Activated CD4-positive, alpha-beta T cell treated with anti-CD3 and anti-CD28 coated beads, Interleukin-10, Interleukin-2, amounts not matched to agents 100 ng/mL and 50 ng/mL, durations not matched to agents 16 hours and 8 hours (primary cell): ENCODE measurements around the gene FAM118A.
"Not testable (repeated sequence)": the region's sequence is repeated elsewhere in the genome, so short reads cannot be mapped to it uniquely, and the experiment has no call there.

Source experiments
- DNase-seq: peaks from one replicate; pipeline ENCODE4 v3.0.0-alpha.2; 2020

Gene FAM118A

DNA sequence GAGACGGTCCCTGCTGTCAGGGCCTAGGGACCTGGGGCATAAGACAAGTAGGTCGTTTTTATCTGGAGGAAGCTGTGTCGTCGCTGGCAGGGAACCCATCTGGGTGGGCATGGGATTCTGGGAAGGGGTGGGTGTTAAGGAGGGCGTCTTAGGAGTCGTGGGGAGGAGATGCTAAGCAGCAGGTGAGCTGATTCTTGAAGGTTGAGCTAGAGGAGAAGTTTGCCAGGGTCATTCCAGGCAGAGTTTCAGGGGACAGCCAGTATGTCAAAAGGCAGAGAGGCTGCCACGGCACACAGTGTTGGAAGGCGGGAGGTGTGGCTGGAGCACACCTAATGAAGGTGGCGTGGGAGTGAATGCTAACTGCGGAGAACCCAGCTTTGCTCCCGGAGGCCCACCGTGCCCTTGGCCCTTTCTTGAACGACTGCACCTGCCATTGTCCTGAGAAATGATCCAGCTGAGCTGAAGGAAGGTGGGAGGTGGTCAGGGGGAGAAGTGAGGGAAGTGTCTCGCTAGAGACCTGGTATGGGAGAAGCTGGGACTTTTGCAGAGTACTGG, 1.3 kb downstream of the FAM118A start:
- DNase-seq = no peak

GRCh38 chr22:45312415-45312814, 2.7 kb downstream of the FAM118A start:
- DNase-seq = no peak

DNA sequence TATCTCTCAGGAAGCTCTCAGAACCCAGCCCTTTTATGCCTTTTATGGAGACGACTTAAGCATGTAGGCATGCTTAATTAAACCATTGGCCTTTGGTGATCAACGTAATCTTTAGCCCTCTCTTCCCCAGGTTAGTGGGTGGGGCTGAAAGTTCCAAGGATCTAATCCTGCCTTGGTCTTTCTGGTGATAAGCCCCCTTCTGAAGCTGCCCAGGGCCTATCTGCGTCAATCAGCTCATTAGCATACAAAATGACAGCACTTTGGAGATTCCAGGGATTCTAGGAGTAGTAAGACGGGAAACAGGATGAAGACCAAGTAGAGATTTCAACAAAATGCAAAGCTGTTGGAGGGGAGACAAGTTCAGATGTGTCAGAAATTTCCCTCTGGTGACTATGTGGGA, 3.1 kb downstream of the FAM118A start:
- no peak for DNase-seq

- no peak for DNase-seq
Observed at GRCh38 chr22:45314054-45314721, 4.5 kb downstream of the FAM118A start.

DNA sequence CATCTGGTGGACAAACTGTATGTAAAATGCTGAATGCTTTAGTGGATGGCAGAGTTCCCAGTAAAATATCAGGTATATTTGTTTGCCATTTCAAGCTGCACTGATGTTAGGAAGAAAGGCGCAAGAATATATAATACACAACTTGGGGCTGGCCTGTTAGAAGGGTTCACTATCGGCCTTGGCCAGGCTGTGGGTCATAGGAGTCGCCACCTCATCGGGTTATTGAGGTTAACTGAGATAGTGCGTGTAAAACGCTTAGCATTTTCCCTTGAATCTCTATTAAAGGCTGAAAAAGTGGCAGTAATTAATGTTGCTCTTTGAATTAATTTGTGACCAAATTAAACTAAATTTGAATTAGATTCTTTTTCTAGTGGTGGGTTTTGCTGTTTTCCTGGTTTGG, 5.1 kb downstream of the FAM118A start:
- DNase-seq = no peak

- no peak for DNase-seq
Observed at GRCh38 chr22:45316796-45317526, 7.2 kb downstream of the FAM118A start.

DNA sequence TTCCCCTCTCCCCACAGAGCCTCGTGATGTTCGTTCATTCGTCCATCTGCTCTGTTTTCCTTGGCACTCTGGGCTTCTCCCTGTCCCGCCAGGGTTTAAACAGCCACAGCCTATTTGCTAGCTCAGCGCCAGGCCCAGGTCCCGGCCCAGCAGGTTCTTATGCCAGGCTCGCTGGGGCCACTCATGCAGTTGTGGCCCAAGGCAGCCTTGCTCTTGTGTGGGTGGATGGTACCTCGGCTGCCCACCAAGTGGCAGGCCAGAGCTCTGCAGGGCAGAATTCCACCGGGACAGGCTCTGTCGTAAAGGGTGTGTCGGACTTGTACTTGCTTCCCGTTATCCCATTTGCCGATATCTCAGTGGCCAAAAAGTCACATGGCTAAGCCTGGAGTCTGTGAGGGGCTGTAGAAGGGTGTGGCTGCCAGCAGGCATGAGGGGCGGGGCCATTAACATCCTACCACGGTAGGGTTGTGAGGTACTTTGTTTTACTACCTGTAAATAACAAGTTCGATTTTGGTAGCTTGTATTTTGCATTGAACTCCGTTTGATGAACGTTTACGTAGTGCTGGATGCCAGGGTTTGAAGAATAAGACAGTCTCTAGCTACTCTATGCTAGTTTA, 7.9 kb downstream of the FAM118A start:
- DNase-seq = no peak

- peak; percentile 91 for DNase-seq
Observed at GRCh38 chr22:45318168-45318557, 8.4 kb downstream of the FAM118A start.

DNA sequence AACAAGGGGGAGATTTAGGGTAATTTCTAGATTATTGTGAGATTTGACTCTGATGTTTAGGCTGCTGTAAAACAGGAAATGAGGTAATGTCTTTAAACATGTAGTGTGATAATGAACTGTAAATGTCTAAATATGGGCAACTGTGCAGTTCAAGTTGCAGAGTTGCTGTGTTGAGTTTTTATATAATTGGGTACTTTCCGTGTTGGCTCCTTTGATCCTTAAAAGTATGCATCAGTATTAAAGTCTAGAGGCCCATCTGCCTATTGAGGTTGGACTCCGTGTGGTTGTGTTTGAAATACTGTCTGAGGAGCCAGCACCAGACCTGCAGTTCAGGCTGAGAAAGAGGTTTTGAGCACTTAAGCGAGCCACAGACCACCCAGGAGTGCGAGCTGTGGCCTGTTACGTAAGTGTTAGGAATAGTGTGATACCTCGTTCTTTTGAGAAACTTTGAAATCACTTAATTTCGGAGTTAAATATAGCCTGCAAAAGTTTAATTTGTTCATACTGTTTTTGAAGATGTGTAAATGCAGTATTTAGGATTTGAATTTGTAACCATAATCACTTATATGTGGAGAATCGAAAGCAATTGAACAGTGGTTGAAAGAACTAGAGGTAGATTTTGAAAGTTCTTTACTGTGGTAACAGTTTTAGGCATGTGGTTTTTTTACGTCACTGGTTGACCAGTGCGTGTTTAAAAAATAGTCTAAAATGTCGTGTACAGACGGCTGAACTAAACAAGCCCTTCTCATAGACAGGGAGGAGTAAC, 9.0 kb downstream of the FAM118A start:
- DNase-seq = peak; percentile 76

- no peak for DNase-seq
Observed at GRCh38 chr22:45319324-45319685, 9.6 kb downstream of the FAM118A start.

DNA sequence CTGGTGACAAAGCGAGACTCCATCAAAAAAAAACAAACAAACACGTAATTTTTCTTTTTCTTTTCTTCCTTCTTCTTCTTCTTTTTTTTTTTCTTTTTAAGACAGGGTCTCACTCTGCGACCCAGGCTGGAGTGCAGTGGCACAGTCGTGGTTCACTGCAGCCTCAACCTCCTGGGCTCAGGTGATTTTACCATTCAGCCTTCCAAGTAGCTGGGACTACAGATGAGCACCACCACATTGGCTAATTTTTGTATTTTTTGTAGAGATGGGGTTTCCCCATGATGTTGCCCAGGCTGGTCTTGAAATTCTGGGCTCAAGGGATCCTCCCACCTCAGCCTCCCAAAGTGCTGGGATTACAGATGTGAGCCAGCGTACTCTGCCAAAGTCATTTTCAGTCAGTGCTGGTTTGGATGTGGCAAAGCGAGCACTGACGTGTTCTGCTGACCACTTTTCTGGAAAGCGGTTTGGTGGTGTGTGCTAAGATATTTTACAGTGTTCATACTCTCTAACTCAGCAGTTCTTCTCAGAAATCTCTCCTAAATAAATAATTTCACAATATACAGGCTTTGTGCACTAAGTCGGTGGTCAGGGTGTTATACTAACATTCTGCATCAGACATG, 10.7 kb downstream of the FAM118A start:
- peak; percentile 41 for DNase-seq

GRCh38 chr22:45321827-45322226, 12.1 kb downstream of the FAM118A start:
- DNase-seq = no peak

GRCh38 chr22:45322873-45323525, 13.3 kb downstream of the FAM118A start:
- DNase-seq = no peak

- no peak for DNase-seq
Observed at GRCh38 chr22:45323695-45324094, 14.0 kb downstream of the FAM118A start.

DNA sequence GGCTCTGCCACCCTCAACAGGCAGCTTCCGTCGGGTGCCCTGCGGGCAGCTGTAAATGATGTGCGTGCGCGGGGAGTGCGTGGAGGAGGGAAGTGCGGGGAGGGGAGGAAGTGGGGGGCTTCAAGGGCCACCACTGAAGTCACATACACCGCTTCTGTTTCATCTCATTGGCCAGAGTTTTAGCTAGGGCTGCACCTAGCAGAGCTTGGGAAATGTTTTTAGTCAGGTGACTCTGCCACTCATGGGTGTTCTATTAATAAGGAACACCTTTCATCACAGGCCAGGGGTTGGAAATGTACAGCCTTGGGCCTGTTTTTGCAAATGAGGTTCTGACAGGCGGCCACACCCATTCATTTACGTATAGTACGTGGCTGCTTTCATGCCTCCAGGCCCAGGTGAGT, 14.6 kb downstream of the FAM118A start:
- DNase-seq = no peak

GRCh38 chr22:45328261-45328660, 18.5 kb downstream of the FAM118A start:
- DNase-seq = not testable (repeated sequence)

GRCh38 chr22:45328822-45329529, 19.2 kb downstream of the FAM118A start:
- DNase-seq = no peak

- no peak for DNase-seq
Observed at GRCh38 chr22:45329530-45329936, 19.8 kb downstream of the FAM118A start.

DNA sequence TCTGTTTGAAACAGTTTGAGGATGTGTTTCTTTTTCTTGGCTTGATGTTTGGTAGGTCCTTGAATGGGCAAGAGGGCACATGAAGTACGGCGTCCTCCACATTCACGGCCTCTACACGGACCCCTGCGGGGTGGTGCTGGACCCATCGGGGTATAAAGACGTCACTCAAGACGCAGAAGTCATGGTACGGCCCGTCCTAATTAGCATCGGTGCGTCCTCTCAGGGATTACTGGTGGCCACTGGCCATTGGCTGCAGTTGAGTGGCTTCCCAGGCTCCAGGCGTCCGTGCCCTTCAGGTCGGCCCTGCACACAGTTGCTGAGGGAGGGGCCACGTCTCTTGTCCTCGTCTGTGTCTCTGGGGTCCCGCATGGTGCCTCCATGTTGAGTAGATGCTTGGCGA, 20.8 kb downstream of the FAM118A start:
- DNase-seq = no peak

DNA sequence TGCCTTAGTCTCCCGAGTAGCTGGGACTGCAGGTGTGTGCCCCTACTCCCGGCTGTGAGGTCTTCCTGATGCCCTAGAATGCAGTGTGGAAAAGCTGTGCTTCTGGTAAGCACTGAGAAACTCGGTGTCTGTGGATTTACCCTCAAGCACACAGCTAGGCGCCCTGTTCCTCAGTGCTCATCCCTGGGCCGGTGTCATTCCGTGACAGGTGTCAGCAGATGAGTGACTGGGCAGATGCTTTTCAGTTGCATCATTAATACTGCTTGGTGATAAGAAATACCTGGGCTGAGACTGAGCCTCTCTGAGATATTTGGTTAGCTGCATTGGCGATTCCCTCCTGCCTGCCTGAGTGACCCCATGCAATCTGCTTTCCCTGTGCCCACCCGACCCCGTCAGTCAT, 21.8 kb downstream of the FAM118A start:
- DNase-seq = no peak

DNA sequence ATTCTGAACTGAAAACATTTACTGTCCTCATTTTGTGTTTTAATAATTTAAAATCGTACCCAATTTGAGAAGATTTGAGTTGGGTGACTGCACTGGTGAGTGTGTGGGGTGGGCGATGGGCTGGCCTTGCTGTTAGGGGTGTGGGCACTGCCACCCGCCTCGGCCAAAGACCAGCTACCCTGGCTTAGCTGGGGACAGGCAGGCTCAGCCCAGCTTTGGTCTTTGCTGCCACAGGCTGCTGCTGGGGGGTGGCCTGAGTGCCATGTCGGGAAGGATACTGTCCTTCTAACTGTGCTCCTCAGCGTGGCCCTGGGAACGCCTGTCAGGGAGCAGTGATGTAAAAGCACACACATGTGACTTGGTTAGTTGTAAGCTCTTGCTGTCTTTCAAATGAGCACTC, 22.3 kb downstream of the FAM118A start:
- DNase-seq = no peak

GRCh38 chr22:45334068-45334467, 24.3 kb downstream of the FAM118A start:
- DNase-seq = no peak
